ENCODE measurements around the gene FASTK.

FASTK gene

GRCh38 chr7:151082141-151083070 lies 1.8 kb upstream of the FASTK start:
- DNase-seq (ENCODE audit: low read depth in 2 of 2): no peak

- no peak for DNase-seq (ENCODE audit: low read depth in 2 of 2)
Observed at GRCh38 chr7:151081170-151082101, 827 bp upstream of the FASTK start.

- no peak for DNase-seq (ENCODE audit: low read depth in 2 of 2)
Observed at GRCh38 chr7:151080067-151080521, 515 bp downstream of the FASTK start.

GRCh38 chr7:151079199-151079910 lies 1.3 kb downstream of the FASTK start:
- no peak for DNase-seq (ENCODE audit: low read depth in 2 of 2)

GRCh38 chr7:151078233-151079040 lies 2.2 kb downstream of the FASTK start:
- DNase-seq (ENCODE audit: low read depth in 2 of 2): no peak

- DNase-seq (ENCODE audit: low read depth in 2 of 2): no peak
Observed at GRCh38 chr7:151077705-151078232, 2.8 kb downstream of the FASTK start.

- DNase-seq (ENCODE audit: low read depth in 2 of 2): no peak
Observed at GRCh38 chr7:151076863-151077704, 3.5 kb downstream of the FASTK start.

GRCh38 chr7:151075978-151076426 lies 4.6 kb downstream of the FASTK start:
- no peak for DNase-seq (ENCODE audit: low read depth in 2 of 2)

- no peak for DNase-seq (ENCODE audit: low read depth in 2 of 2)
Observed at GRCh38 chr7:151075662-151075971, 5.0 kb downstream of the FASTK start.

GRCh38 chr7:151074817-151075661 lies 5.6 kb downstream of the FASTK start:
- DNase-seq (ENCODE audit: low read depth in 2 of 2): no peak

- DNase-seq (ENCODE audit: low read depth in 2 of 2): no peak
Observed at GRCh38 chr7:151073990-151074389, 6.6 kb downstream of the FASTK start.

- no peak for DNase-seq (ENCODE audit: low read depth in 2 of 2)
Observed at GRCh38 chr7:151071032-151071866, 9.4 kb downstream of the FASTK start.

GRCh38 chr7:151070574-151070960 lies 10.0 kb downstream of the FASTK start:
- no peak for DNase-seq (ENCODE audit: low read depth in 2 of 2)

- DNase-seq (ENCODE audit: low read depth in 2 of 2): no peak
Observed at GRCh38 chr7:151069841-151070573, 10.6 kb downstream of the FASTK start.

- no peak for DNase-seq (ENCODE audit: low read depth in 2 of 2)
Observed at GRCh38 chr7:151068069-151068773, 12.4 kb downstream of the FASTK start.

- DNase-seq (ENCODE audit: low read depth in 2 of 2): no peak
Observed at GRCh38 chr7:151066273-151066974, 14.2 kb downstream of the FASTK start.

Measured in stimulated activated CD8-positive, alpha-beta memory T cell treated with anti-CD3 and anti-CD28 coated beads, Interleukin-15, amount 100 ng/mL, for 48 hours (primary cell).